ENCODE results near the gene THNSL1. TPM values are rescaled to one million over a fixed set of nuclear protein-coding genes. Genes with fewer than 3 reads are reported as not detected.

Gene THNSL1
- total RNA-seq, 4 donors from 2014 or later: 1.1 to 3.3 (median 1.9) TPM

DNA sequence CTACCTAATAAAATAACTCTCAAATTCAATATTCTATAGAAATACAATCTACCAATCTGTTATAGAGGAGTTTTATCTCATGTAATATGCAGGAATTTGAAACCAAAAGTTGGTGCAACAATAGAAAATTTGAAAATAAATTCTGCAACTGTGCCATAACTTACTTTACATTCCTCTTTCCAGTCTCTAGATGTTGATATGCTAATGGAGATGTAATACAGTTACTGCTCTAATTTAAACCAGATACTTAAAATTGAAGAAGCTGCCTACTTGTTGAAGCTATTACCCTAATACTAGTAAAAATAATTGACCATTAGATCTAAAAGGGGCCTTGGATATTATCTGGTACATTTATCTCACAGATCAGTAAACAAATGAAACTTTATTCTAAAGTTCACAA, 1.8 kb upstream of the THNSL1 start:
- H3K27ac ChIP-seq: no peak overlapping the region
- DNase-seq: no peak
- peaks cover 0 to 6% (median 2%) of the 10 kb centered on the region in 4 donors for H3K4me1 ChIP-seq
- TF ChIP-seq CTCF (IDR thresholded peaks at IDR 0.05) (no peak), POLR2A (IDR thresholded peaks at IDR 0.05) (no peak)
- H3K27me3 ChIP-seq: no peaks in the 10 kb centered on the region
- no peaks in the 10 kb centered on the region for H3K9me3 ChIP-seq
- H3K36me3 ChIP-seq: no peaks in the 10 kb centered on the region
- H3K4me3 ChIP-seq: no peak overlapping the region

- H3K4me1 ChIP-seq: peaks cover 0 to 6% (median 2%) of the 10 kb centered on the region in 4 donors
- H3K9me3 ChIP-seq: no peaks in the 10 kb centered on the region
- peak within 1 kb of the TSS; percentile 75 to 96 (median 86) for H3K27ac ChIP-seq
- H3K4me3 ChIP-seq: peak within 1 kb of the TSS; percentile 53 to 69 (median 60)
- DNase-seq: peak; percentile 87 to 98 (median 98)
- TF ChIP-seq CTCF (IDR thresholded peaks at IDR 0.05): no peak
- no peak for TF ChIP-seq POLR2A (IDR thresholded peaks at IDR 0.05)
- H3K27me3 ChIP-seq: no peaks in the 10 kb centered on the region
- H3K36me3 ChIP-seq: no peaks in the 10 kb centered on the region
Observed at GRCh38 chr10:25015828-25016375, 510 bp upstream of the THNSL1 start, which contains the start of gene ENKUR. ENKUR (minus strand) TSS chr10:25016158; CDS start chr10:25015936, 222 bp downstream.

DNA sequence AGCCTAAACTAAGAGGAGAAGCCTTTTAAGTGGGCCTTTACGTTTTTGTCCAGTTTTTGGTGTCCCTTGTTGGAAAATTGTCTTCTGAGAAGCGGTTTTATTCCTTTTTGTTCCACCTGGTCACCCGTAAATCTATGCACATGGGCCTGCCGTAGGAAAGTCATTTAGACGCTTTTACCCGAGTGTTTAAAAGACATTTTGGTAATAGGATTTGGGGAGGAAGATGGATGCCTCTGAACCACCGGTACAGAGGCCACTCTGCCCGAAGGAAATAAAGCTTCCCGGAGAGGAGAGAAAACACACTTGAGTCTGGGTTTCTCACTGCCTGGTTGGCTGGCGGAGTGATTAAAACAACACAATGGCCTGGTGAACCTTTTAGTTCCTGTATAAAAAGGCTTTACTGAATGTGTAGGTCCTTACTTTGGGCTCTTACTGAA, 760 bp downstream of the THNSL1 start:
- Histone ChIP-seq H3K36me3 (no peaks in the 10 kb centered on the region), H3K27me3 (no peaks in the 10 kb centered on the region), H3K9me3 (no peaks in the 10 kb centered on the region), H3K27ac (peak overlapping the region; percentile 75 to 96 (median 86)), H3K4me1 (peaks cover 0 to 6% (median 2%) of the 10 kb centered on the region in 4 donors), H3K4me3 (peak overlapping the region; percentile 53 to 69 (median 60))
- peak in 1 of 3 donors; percentile 57 for DNase-seq
- TF ChIP-seq POLR2A (IDR thresholded peaks at IDR 0.05) (no peak), CTCF (IDR thresholded peaks at IDR 0.05) (no peak)

- no peak for DNase-seq
- peak overlapping the region in 2 of 4 donors; percentile 53 to 66 for H3K4me3 ChIP-seq
Observed at GRCh38 chr10:25017661-25018060, 1.2 kb downstream of the THNSL1 start.

GRCh38 chr10:25018703-25019102, 2.3 kb downstream of the THNSL1 start:
- Histone ChIP-seq H3K27ac (no peak overlapping the region), H3K9me3 (no peaks in the 10 kb centered on the region), H3K4me1 (peaks cover 0 to 6% (median 2%) of the 10 kb centered on the region in 4 donors), H3K36me3 (no peaks in the 10 kb centered on the region), H3K4me3 (no peak overlapping the region), H3K27me3 (no peaks in the 10 kb centered on the region)
- no peak for TF ChIP-seq CTCF (IDR thresholded peaks at IDR 0.05)
- TF ChIP-seq POLR2A (IDR thresholded peaks at IDR 0.05): no peak
- DNase-seq: no peak

More at GRCh38 chr10:25017661-25018060, 1.2 kb downstream of the THNSL1 start:
- Histone ChIP-seq H3K36me3 (no peaks in the 10 kb centered on the region), H3K4me1 (peaks cover 0 to 6% (median 2%) of the 10 kb centered on the region in 4 donors), H3K9me3 (no peaks in the 10 kb centered on the region), H3K27me3 (no peaks in the 10 kb centered on the region), H3K27ac (peak overlapping the region in 2 of 4 donors; percentile 75 to 93)
- TF ChIP-seq CTCF (IDR thresholded peaks at IDR 0.05): no peak
- TF ChIP-seq POLR2A (IDR thresholded peaks at IDR 0.05): no peak

Data from Peyer's patch (tissue), 4 donors.